GM18951 (cell line): ENCODE data around the gene GRHPR.
"Not testable (repeated sequence)": the region's sequence is repeated elsewhere in the genome, so short reads cannot be mapped to it uniquely, and the experiment has no call there.

Source experiments
- POLR2A ChIP-seq: IDR thresholded peaks from 4 replicates; pipeline ENCODE4 v1.6.1; 2011; ENCODE audit warnings: mild to moderate bottlenecking; ENCODE audit not compliant: insufficient read length, insufficient read depth; ENCODE audit errors: extremely low read depth
- in situ Hi-C: fragments of 300-500 bp; cut with MboI; formaldehyde crosslinking; loops from one replicate; pipeline ENCODE4 v1.12.0; 2022; ENCODE audit warnings: low sequenced_read_pairs, mixed read lengths, inconsistent platforms; ENCODE audit not compliant: unreplicated experiment

GRHPR gene

DNA sequence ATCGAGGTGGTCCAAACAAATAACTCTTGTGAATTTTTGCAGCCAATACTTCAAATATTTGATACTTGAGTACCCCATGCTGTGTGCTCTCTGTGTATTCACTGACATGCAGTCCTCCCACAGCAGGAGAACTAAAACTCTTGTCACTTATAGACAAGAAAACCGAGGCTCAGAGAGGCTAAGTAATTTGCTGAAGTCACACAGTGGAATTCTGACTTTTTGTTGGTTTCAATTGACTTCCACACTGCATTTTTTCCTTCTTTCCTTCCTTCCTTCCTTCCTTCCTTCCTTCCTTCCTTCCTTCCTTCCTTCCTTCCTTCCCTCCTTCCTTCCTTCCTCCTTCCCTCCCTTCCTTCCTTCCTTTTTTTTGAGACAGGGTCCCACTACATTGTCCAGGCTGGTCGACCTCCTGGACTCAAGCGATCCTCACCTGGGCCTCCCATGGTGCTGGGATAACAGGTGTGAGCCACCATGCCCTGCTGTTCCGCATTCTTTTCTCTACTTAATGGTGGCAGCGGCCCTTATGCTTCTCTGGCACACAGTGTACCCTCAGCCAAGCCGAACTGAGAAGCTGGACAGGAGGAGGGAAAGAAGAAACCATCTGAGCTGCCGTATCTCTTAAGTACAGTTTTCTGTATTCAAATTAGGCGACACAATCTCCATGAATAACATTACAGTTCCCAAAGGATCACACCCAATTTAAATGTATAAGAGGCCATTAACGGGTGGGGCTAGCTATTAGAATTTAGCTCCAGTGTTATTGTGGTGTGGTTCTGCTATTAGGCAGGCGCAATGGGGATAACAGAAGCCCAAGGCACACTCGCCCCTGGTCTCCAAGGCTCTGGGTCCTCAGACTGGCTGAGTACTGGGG lies 38.4 kb upstream of the GRHPR start:
- in situ Hi-C loops: no loop called here
- no peak for TF ChIP-seq POLR2A

DNA sequence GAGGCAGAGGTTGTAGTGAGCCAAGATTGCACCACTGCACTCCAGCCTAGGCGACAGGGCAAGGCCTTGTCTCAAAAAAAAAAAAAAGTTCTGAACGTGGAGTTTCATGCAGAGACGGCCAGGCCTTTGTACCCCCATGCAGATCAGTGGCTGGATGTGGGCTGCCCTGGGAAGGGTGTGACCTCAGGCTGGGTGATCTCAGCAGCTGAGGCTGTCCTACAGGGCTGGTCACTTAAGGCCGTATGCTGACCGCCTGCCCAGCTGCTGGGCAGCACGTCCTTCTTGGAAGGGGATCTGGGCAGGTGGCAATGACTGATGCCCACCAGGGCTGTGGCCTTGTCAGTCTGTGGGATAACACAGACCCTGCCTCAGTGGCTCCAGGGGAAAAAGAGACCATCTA lies 37.2 kb upstream of the GRHPR start:
- no peak for TF ChIP-seq POLR2A
- in situ Hi-C loops: no loop called here

DNA sequence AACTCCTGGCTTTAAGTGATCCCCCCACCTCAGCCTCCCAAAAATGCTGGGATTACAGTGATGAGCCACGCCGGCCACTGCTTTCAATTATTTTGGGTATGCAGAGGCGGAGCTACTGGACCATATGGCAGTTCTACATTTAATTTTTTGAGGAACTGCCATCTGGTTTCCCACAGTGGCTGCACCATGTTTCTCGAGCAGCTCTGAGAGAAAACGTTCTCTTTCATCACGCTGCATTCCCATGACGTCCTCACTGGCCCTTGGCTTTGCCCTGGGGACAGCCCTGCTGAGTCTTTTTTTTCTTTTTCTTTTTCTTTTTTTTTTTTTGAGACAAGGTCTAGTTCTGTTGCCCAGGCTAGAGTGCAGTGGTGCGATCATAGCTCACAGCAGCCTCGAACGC lies 35.5 kb upstream of the GRHPR start:
- in situ Hi-C loops: no loop called here
- TF ChIP-seq POLR2A: no peak

DNA sequence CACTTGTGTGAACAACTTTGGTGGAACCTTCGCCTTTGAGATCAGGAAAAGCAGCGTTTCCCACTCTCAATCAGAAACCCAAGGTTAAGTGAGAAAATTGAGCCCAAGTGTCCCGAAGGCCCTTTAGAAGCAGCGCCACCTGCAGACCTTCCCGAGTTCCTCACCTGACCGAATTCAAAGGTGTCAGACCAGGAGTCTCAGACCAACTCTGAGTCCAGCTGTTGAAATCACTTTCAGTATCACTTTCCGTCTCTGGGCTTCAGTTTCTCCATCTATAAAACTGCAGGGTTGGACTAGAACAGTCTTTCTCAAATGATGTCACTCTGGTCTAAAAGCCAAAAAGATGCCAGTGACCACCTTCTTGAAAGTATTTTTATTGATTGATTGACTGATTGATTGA lies 31.7 kb upstream of the GRHPR start:
- no peak for TF ChIP-seq POLR2A

GRCh38 chr9:37392272-37392671 lies 30.2 kb upstream of the GRHPR start:
- TF ChIP-seq POLR2A: no peak
- in situ Hi-C loops: no loop called here

More for the DNA sequence above, 31.7 kb upstream of the GRHPR start:
- in situ Hi-C loops: no loop called here

DNA sequence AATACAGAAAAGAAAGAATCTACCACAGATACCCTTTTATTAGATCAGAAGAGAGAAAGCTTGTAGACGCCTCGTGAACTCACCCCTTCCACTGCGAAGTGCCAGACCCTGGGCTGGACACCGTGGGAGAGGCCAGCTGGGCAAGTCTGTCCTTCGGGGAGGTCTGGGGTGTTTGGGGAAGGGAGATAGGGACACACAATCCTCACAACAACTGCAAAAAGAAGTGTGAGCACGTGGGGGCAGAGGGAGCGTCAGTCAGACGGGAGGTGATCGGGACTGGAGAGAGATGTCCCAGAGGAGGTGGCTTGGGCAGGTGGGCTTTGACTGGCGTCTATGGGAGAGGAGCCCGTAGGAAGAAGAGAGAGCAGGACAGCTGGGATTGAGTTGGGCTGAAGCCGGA lies 27.3 kb upstream of the GRHPR start:
- no peak for TF ChIP-seq POLR2A
- in situ Hi-C loops: no loop called here

- no peak for TF ChIP-seq POLR2A
- in situ Hi-C loops: no loop called here
These were observed 26.8 kb upstream of the GRHPR start for GRCh38 chr9:37395663-37396062.

- in situ Hi-C loops: not testable (repeated sequence)
These were observed 24.5 kb upstream of the GRHPR start for GRCh38 chr9:37397948-37398347.

GRCh38 chr9:37398464-37399025 lies 24.0 kb upstream of the GRHPR start:
- in situ Hi-C loops: no loop called here

DNA sequence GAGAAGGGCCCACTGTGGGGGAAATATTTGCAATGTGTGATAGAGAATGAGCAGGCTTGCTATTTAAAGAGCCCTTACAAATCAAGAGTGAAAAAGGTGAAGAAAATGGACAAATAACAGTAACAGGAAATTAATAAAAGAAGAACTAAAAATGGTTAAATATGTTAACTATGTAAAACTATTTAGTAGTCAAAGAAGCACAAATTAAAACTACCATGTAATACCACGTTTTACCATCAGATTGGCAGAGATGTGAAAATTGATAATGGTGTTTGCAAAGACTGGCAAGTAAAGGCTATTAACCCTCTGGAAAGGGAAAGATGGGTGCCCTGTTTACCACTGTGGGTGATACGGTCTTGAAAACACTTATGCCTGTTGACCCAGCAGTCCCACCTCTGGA lies 23.2 kb upstream of the GRHPR start:
- in situ Hi-C loops: no loop called here
- TF ChIP-seq POLR2A: no peak

More at GRCh38 chr9:37398464-37399025, 24.0 kb upstream of the GRHPR start:
- peak; percentile 14 for TF ChIP-seq POLR2A

DNA sequence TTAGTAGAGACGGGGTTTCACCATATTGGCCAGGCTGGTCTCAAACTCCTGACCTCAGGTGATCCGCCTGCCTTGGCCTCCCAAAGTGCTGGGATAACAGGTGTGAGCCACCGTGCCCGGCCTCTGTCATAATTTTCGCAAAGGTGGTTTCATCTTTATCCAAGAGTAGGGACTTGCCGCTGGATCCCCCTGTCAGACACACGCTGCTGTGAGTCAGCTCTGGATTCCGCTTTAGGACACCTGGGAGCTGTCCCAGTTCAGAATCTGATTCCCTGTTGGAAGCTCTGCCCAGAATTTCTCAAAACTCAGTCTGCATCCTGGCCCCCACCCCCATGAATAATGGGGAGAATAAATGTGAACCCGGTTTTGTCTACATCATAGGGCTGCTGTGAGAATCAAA lies 17.9 kb upstream of the GRHPR start:
- no peak for TF ChIP-seq POLR2A
- in situ Hi-C loops: no loop called here

DNA sequence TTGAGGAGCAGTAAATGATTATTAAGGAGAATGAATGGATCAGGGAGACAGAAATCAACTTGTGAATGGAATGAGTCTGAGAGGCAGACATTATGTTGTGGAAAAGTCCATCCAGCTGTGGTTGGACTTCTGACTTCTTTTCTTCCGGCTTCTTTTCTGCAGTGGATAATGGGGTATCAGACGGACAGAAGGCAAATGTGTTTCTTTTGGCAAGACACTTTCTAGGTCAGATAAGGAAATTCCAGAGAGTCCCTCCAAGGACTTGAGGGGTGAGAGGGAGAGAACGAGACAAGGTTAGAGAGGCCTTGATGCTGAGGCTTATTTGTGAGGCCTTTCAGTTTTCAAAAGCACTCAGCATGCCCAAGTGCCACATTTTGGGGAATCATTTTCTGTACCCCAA lies 17.1 kb upstream of the GRHPR start:
- in situ Hi-C loops: no loop called here
- no peak for TF ChIP-seq POLR2A

DNA sequence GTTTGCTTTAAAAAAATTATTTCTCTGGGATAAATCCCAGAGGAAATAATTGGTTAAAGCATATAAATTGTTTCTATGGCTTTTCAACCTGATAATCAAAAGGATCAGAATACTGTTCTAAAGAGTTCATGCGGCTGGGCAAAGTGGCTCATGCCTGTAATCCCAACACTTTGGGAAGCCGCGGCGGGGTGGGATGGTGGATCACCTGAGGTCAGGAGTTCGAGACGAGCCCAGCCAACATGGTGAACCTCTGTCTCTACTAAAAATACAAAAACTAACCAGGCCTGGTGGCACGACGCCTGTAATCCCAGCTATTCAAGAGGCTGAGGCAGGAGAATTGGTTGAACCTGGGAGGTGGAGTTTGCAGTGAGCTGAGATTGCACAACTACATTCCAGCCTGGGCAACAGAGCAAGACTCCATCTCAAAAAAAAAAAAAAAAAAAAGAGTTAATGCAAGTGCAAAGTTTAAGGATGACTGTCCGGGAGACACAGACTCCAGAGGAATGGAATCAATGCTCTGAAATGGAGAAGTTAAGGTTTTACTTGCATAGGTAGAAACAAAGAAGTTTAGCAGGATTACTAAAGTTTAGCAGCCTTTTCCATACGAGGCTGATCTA lies 16.6 kb upstream of the GRHPR start:
- TF ChIP-seq POLR2A: no peak
- in situ Hi-C loops: no loop called here
